ENCODE measurements around the gene HMGB2.

HMGB2 gene

DNA sequence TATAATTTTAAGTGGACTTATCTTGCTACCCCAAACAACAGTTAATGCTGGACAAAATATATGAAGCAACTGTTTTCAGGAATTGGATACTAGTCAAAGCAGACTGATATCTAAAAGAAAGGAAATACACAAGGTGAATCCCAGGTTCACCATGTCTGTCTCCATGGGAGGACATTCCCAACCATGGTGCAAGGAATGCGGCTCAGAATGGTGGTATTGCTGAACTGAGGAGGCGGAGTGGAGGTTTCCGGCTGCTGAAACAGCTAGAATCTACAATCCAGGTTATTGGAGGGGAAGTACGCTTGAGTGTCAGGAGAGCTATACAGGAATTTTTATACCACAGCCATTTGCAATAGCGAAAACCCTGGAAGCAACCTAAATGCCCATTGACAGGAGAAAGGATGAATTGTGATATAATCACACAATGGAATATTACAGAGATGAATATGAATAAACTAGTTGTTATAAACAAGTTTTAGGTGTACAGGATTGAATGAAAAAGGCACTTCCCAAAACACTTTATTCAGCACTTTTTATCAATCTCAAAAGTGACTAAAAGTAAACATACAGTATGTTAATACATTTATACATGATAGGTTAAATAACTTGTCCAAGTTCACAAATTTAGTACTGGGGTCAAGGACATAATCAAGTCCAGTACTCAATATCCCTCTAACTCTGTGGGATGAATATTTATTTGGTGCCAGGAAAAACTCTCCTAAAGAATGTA, 9.0 kb downstream of the HMGB2 start:
- TF ChIP-seq POLR2A (IDR thresholded peaks at IDR 0.05; ENCODE audit: low read depth, low read length), result no peak
- no peak for DNase-seq (ENCODE audit: insufficient read length, low spot score)
- FAIRE-seq, result no peak

DNA sequence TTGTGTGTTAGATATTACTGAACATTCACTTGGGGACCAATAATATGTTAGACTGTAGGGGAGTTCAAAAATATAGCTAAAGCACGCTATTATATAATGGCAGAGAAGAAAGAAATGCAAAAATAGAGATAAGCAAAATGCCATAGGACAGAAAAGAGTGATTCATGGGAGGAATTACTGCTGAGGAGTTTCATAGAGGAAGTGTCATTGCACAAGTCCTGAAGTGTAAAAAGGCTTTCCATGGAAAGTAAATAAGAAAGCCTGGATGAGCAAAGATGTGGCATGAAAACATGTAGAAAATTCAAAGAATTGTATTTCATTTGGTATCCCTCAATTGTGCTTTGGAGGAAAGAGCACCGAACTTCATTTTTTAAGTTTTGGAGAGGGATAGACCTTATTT, 14.5 kb downstream of the HMGB2 start:
- TF ChIP-seq POLR2A (IDR thresholded peaks at IDR 0.05; ENCODE audit: low read depth, low read length), result no peak
- FAIRE-seq (no peak), DNase-seq (ENCODE audit: insufficient read length, low spot score) (no peak)

GRCh38 chr4:173318648-173319211, 15.4 kb downstream of the HMGB2 start:
- DNase-seq (ENCODE audit: insufficient read length, low spot score) (no peak), FAIRE-seq (no peak)
- no peak for TF ChIP-seq POLR2A (IDR thresholded peaks at IDR 0.05; ENCODE audit: low read depth, low read length)

DNA sequence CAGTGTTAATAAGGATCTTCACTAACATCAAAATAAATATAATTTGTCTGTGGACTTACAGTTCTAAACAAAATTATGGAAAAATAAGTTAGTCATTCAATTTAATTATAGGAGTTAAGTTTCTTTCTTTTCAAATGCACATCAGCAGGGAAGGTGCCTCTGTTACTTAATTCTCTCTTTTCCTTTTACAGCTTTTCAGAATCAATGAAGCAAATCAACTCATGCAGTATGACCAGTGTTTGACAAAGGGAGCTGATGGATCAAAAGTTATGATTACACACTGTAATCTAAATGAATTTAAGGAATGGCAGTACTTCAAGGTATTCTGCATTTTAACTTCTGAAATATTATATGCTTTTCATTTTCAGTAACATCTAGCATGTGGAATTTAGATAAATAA, 15.9 kb downstream of the HMGB2 start:
- FAIRE-seq (no peak), DNase-seq (ENCODE audit: insufficient read length, low spot score) (no peak)
- no peak for TF ChIP-seq POLR2A (IDR thresholded peaks at IDR 0.05; ENCODE audit: low read depth, low read length)

- TF ChIP-seq POLR2A (IDR thresholded peaks at IDR 0.05; ENCODE audit: low read depth, low read length), result no peak
- FAIRE-seq (no peak), DNase-seq (ENCODE audit: insufficient read length, low spot score) (no peak)
Observed at GRCh38 chr4:173317004-173317403, 17.2 kb downstream of the HMGB2 start.

DNA sequence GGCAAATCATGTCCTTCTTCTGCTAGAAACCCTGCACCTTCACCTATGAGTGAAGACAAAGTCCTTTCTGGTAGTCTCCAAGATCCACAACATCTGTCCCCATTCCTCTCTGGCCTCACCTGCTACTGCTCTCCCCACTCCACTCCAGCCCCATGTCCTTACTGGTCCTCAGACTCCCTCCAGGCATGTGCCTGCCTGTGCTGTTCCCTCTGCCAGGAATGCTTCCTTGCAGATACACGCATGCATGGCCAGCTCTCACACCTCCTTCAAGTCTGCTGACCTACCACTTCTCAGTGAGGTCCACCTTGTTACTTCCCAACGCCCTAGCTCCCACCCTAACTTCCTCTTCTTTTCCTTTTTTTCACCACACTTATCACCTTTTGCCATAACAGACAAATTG, 18.1 kb downstream of the HMGB2 start:
- no peak for FAIRE-seq
- no peak for TF ChIP-seq POLR2A (IDR thresholded peaks at IDR 0.05; ENCODE audit: low read depth, low read length)
- no peak for DNase-seq (ENCODE audit: insufficient read length, low spot score)

GRCh38 chr4:173314715-173315114, 19.4 kb downstream of the HMGB2 start:
- FAIRE-seq (no peak), DNase-seq (ENCODE audit: insufficient read length, low spot score) (no peak)
- no peak for TF ChIP-seq POLR2A (IDR thresholded peaks at IDR 0.05; ENCODE audit: low read depth, low read length)

GRCh38 chr4:173311368-173311767, 22.8 kb downstream of the HMGB2 start:
- DNase-seq (ENCODE audit: insufficient read length, low spot score) (no peak), FAIRE-seq (no peak)
- TF ChIP-seq POLR2A (IDR thresholded peaks at IDR 0.05; ENCODE audit: low read depth, low read length), result no peak

DNA sequence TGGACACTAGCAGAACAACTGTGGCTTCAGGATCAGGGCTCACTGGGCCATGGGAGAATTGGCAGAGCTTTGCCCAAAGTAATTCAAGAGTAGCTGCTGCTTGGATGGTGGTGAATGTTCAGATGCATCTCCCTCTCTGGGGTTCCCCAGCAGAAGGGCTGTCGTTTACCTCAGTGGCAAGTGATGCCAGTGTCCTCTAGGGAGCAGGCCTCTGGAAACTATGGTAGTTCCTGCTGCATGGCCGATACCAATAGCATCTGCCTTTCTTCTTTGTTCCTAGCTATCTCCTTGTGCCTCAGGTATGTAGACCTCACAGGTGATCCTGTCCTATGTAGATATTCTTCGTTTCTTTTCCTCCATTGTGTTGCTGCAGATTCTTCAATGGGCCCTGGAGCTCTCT, 26.4 kb downstream of the HMGB2 start:
- FAIRE-seq, result no peak
- no peak for DNase-seq (ENCODE audit: insufficient read length, low spot score)
- no peak for TF ChIP-seq POLR2A (IDR thresholded peaks at IDR 0.05; ENCODE audit: low read depth, low read length)

DNA sequence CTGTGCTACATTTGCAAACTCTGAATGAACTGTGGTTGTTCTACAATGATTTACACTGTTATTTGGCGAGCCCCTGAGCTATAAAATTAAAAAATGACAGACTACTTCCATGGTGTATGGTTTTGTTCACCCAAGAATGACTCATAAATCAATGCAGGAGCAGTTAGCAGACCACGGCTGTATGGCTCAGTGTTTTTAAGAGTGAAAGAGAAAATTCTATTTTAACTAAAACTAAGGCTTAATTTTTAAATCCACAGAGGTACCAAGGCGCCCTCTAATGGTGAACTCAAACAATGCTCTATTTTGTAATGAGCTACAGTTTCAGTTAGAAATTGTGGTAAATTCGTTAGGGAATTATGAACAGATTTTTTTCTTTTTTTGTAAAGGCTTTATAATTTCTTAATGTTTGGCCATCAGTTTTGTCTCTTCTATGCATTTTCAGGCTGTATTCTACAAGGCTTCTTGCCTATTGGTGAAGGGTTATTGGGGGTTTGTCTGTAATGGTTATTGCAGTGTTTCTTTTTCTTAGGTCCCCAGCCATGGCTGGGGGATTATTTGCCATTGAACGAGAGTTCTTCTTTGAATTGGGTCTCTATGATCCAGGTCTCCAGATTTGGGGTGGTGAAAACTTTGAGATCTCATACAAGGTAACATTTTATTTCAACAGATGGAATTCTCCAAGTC, 32.5 kb downstream of the HMGB2 start:
- DNase-seq (ENCODE audit: insufficient read length, low spot score), result no peak
- no peak for TF ChIP-seq POLR2A (IDR thresholded peaks at IDR 0.05; ENCODE audit: low read depth, low read length)
- no peak for FAIRE-seq

GRCh38 chr4:173294444-173294843, 39.7 kb downstream of the HMGB2 start:
- no peak for FAIRE-seq

GRCh38 chr4:173293663-173294062, 40.5 kb downstream of the HMGB2 start:
- no peak for FAIRE-seq
- DNase-seq (ENCODE audit: insufficient read length, low spot score), result no peak
- no peak for TF ChIP-seq POLR2A (IDR thresholded peaks at IDR 0.05; ENCODE audit: low read depth, low read length)

More at GRCh38 chr4:173294444-173294843, 39.7 kb downstream of the HMGB2 start:
- no peak for TF ChIP-seq POLR2A (IDR thresholded peaks at IDR 0.05; ENCODE audit: low read depth, low read length)
- DNase-seq (ENCODE audit: insufficient read length, low spot score), result no peak

GRCh38 chr4:173291899-173292298, 42.3 kb downstream of the HMGB2 start:
- TF ChIP-seq POLR2A (IDR thresholded peaks at IDR 0.05; ENCODE audit: low read depth, low read length), result no peak
- no peak for DNase-seq (ENCODE audit: insufficient read length, low spot score)
- FAIRE-seq, result no peak

DNA sequence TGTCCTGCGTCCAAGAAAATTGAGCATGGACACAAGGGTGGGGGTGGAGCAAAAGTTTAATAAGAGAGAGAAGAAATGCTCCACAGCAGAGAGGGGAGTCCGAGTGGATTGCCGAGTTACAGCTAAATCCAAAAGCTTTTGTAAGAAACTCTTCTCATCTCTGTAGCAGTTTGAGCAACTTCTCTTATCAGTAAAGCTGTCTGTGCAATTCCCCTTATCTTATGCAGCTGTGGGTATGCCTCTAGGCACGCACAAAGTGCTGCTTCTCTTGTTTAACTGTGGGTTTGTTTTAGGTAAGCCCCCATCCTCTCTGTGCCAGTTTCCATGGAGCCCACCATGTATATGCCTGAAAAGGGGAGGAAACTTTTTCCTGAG, 44.8 kb downstream of the HMGB2 start:
- no peak for TF ChIP-seq POLR2A (IDR thresholded peaks at IDR 0.05; ENCODE audit: low read depth, low read length)
- DNase-seq (ENCODE audit: insufficient read length, low spot score) (no peak), FAIRE-seq (no peak)
